Motor neuron (in vitro differentiated cells): ENCODE data around the gene ARGFX. TPM values are rescaled to one million over a fixed set of nuclear protein-coding genes. Genes with fewer than 3 reads are reported as not detected.

Experiments
- ATAC-seq, 8 experiments: fragments of 200-7000 bp; cut with Tn5 transposase; replicated peaks in 6 of 8; 2 replicates each; pipeline ENCODE4 v1.8.0; 2021; ENCODE audit warnings: mild to moderate bottlenecking in 8 of 8, moderate library complexity in 8 of 8
- H3K27ac ChIP-seq, 2 donors: fragments of 250-450 bp; sonication (Bioruptor Pico); 2 replicates each; pipeline ENCODE4 v1.9.0; 2021; ENCODE audit warnings: antibody characterized with exemption in 2 of 2, mild to moderate bottlenecking in 2 of 2, moderate library complexity in 1 of 2
- H3K4me1 ChIP-seq, 2 donors: fragments of 250-450 bp; sonication (Bioruptor Pico); replicated peaks in 1 of 2; 2 replicates each; pipeline ENCODE4 v1.6.1; 2021; ENCODE audit warnings: antibody characterized with exemption in 2 of 2, mild to moderate bottlenecking in 2 of 2, moderate library complexity in 1 of 2
- H3K4me3 ChIP-seq, 5 donors: fragments of 250-450 bp; sonication (Bioruptor Pico); 2 replicates each; pipeline ENCODE4 v1.9.0; 2021; ENCODE audit warnings: antibody characterized with exemption in 5 of 5, mild to moderate bottlenecking in 5 of 5, moderate library complexity in 4 of 5
- WGBS, 10 experiments: fragments of 450-650 bp; shearing (Covaris generic); methylation state at CpG; one replicate each; pipeline ENCODE4 v1.0.0; 2022; 5-methylcytosine and 5-hydroxymethylcytosine counted together
- in situ Hi-C, 9 experiments: fragments of 400-800 bp; cut with MboI; loops; one replicate each; pipeline ENCODE4 v1.15.0; 2021; ENCODE audit warnings: low sequenced_read_pairs in 9 of 9, low pct_unique_long_range_greater_than_20kb in 2 of 9; ENCODE audit not compliant: unreplicated experiment in 9 of 9
- total RNA-seq, 8 experiments: library from RNA; unstranded; fragments of 300-600 nt; gene quantifications; 2 replicates each; pipeline versions ENCODE4 v1.2.3 to v1.2.4, GENCODE V29; 2022

The ARGFX gene
- total RNA-seq, result not detected

DNA sequence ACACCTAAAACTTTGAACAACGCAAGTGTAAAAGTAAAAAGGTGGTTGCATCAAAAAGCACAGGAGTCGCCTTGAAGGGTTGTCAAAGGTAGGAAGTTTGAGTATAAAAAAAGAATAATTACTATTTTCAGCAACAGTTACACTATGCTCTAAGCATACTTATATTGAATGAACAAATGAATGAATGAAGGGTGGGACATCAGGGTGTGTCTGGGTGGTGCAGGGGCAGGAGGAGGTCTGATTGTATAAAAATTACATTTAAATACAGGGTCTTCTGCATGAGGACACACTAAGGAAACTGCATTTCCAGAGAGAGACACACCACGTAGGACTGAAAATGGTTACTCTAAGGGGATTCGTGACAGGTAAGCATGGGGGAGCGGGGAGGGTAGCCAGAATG lies at the start of gene ARGFX:
Gene ARGFX, plus strand, starts transcription at position 301 of the 400 bp plus-strand sequence. CDS start 2,765 bp downstream, outside the sequence.
- 49 to 94% (median 74%) methylated on average over 2 to 4 of the region's 5 CpGs; no CpG with 5 or more reads in 4 of the 10 experiments for WGBS, 10 experiments
- ATAC-seq, result no peak
- Histone ChIP-seq H3K27ac (no peak within 1 kb of the TSS), H3K4me1 (no peaks in the 10 kb centered on the region), H3K4me3 (no peak within 1 kb of the TSS)
- in situ Hi-C loops, result loop anchor here in 1 of 9 experiments (25.0 kb wide), 1 partner anchor 695 kb away; no protein-coding TSS in a partner anchor

- Histone ChIP-seq H3K27ac (no peak overlapping the region), H3K4me3 (no peak overlapping the region), H3K4me1 (no peaks in the 10 kb centered on the region)
- ATAC-seq, result peak in 1 of 8 experiments; percentile 91
- 2 to 100% (median 95%) methylated on average over 2 to 5 of the region's 5 CpGs; no CpG with 5 or more reads in 1 of the 10 experiments for WGBS, 10 experiments
- in situ Hi-C loops, result no loop called here
These were observed 49.6 kb upstream of the ARGFX start for GRCh38 chr3:121517953-121518655.

- Histone ChIP-seq H3K27ac (no peak overlapping the region), H3K4me1 (no peaks in the 10 kb centered on the region), H3K4me3 (no peak overlapping the region)
- in situ Hi-C loops, result no loop called here
- WGBS, 10 experiments, result 89 to 100% (median 100%) methylated on average over 1 to 3 of the region's 3 CpGs; no CpG with 5 or more reads in 1 of the 10 experiments
- no peak for ATAC-seq
These were observed 47.2 kb upstream of the ARGFX start for GRCh38 chr3:121520510-121520909.

DNA sequence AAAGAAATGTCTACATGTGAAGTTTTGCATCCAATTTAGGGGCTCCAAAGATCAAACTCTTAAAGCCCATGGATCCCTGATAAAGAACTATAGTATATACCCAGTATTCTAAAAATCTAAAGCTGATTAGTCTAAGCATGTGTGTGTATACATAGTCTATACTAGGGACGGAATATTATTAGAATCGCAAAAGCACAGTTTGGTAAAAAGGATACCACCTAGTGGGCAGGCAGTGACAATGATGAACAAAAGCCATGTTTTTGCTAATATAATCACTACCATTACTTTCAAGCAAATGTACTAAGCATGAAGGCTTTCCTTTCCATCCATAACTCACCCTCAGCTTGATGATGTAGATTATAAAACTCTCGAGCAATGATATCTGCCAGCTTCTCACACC lies 38.4 kb upstream of the ARGFX start:
- no peak overlapping the region for H3K27ac ChIP-seq
- WGBS, 10 experiments, result 38 to 100% (median 87%) methylated on average over 1 to 3 of the region's 3 CpGs; no CpG with 5 or more reads in 1 of the 10 experiments
- H3K4me1 ChIP-seq, result no peaks in the 10 kb centered on the region
- ATAC-seq, result peak in 4 of 8 experiments; percentile 31 to 44 (median 39)
- no peak overlapping the region for H3K4me3 ChIP-seq
- in situ Hi-C loops, result no loop called here

GRCh38 chr3:121531269-121531668 lies 36.5 kb upstream of the ARGFX start:
- H3K4me3 ChIP-seq, result no peak overlapping the region
- no peak for ATAC-seq
- no peaks in the 10 kb centered on the region for H3K4me1 ChIP-seq
- in situ Hi-C loops, result no loop called here
- H3K27ac ChIP-seq, result no peak overlapping the region

DNA sequence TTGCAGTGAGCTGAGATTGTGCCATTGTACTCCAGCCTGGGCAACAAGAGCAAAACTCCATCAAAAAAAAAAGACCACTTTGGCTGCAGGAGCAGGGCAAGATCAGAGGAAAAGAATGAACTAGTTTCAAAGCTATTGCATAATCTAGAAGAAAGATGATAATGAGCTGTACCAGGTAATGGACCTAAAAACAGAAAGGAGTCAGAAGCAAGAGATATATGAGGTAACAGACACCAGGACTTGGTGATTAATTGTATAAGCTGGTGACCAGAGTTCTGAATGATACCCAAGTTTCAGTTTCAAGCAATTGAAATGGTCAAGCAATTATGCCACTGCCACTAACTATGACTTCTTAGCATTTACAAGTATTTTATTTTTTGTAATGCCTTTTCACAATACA lies 24.8 kb upstream of the ARGFX start:
- H3K27ac ChIP-seq, result no peak overlapping the region
- H3K4me3 ChIP-seq, result no peak overlapping the region
- in situ Hi-C loops, result no loop called here
- ATAC-seq, result no peak
- no peaks in the 10 kb centered on the region for H3K4me1 ChIP-seq

DNA sequence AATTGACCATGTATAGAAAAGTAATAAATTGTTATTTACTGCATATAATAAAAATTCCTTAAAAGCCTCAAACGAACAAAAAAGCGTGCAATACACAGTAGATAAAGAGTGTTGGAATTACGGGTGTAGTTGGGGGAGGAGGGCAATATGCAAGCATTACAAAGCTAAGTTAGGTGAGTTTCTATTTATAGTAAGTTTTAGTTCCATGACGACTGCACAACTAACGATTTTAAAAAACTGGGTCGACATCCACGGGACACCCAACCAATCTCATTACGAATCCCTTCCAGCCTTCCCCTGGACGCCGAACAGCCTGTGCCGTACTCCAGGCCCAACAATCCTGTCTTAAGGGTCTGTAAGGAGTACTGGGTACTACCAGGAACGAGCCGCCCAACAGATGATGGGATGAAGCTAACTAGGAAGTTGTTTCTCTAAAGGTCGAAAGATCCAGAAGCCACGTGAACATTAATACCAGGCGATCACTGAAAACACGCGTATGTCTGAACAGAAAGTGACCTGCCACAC lies 22.6 kb upstream of the ARGFX start:
- Histone ChIP-seq H3K4me3 (peak overlapping the region; percentile 43 to 52 (median 49)), H3K4me1 (no peaks in the 10 kb centered on the region), H3K27ac (no peak overlapping the region)
- ATAC-seq, result peak in 1 of 8 experiments; percentile 8
- in situ Hi-C loops, result no loop called here
- whole genome bisulfite sequencing, 10 experiments, result 0 to 8% (median 2%) methylated on average over 1 to 14 of the region's 18 CpGs

DNA sequence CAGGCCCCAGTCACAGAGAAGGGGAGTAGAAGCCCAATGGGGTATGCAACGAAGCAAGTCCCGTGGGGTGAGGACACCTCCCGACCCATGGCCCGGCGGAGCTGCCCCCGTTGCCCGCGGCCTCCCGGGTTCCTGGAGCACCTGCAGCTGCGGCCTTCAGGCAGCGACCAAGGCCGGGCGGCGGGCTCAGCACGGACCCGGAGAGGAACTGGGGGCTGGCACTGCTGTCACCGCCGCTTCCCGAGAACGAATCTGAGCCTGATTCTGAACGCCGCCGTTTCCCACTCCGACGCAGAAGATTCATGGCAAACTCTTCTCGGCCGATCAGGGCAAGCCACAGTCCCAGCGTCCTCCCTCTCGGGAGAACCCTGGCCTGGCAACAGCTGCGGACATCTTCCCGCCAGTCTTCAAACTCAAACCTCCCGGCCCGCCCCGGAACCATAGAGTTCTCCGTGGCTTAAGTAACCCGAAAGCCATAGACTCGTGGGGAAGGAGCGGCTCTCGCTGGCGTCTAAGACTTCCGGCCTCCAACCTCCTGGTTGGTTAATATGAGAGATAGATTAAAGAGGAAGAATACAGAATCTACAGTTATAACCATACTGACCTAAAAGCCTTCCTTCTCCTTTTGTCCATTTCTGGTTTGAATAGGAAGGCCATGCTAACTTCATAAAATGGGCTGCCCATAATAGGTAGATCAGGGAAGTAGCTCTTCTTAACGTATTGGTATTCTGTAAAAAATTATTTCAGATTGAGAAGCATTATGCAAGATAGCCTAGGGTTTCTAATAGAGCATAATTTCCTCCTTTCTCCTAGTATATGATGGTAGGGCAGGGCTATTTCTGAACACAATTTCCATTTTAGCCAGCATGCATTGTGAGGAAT lies 21.9 kb upstream of the ARGFX start, which contains the start of gene POLQ:
Gene POLQ, minus strand, starts transcription at position 415 of the 882 bp plus-strand sequence. Its CDS starts 111 bp downstream, at position 304.
- Histone ChIP-seq H3K4me1 (no peaks in the 10 kb centered on the region), H3K4me3 (peak within 1 kb of the TSS; percentile 43 to 52 (median 49)), H3K27ac (peak within 1 kb of the TSS; percentile 8 to 40)
- peak; percentile 97 to 100 (median 99) for ATAC-seq
- WGBS, 10 experiments, result 0 to 14% (median 1%) methylated on average over 1 to 18 of the region's 42 CpGs; no CpG with 5 or more reads in 1 of the 10 experiments
- in situ Hi-C loops, result no loop called here

- no peaks in the 10 kb centered on the region for H3K4me1 ChIP-seq
- H3K27ac ChIP-seq, result no peak overlapping the region
- in situ Hi-C loops, result loop anchor here in 1 of 9 experiments (25.0 kb wide), 1 partner anchor 710 kb away; no protein-coding TSS in a partner anchor
- H3K4me3 ChIP-seq, result no peak overlapping the region
- no peak for ATAC-seq
- 6 to 83% (median 77%) methylated on average over 2 to 4 of the region's 4 CpGs; no CpG with 5 or more reads in 3 of the 10 experiments for WGBS, 10 experiments
These were observed 15.4 kb upstream of the ARGFX start for GRCh38 chr3:121552379-121552778.

- in situ Hi-C loops, result loop anchor here in 1 of 9 experiments (25.0 kb wide), 1 partner anchor 710 kb away; no protein-coding TSS in a partner anchor
- WGBS, 10 experiments, result 35 to 100% (median 65%) methylated on average over 1 to 3 of the region's 3 CpGs; no CpG with 5 or more reads in 2 of the 10 experiments
- Histone ChIP-seq H3K4me3 (no peak overlapping the region), H3K4me1 (no peaks in the 10 kb centered on the region), H3K27ac (no peak overlapping the region)
- ATAC-seq, result no peak
These were observed 15.0 kb upstream of the ARGFX start for GRCh38 chr3:121552797-121553196.

- in situ Hi-C loops, result loop anchor here in 1 of 9 experiments (25.0 kb wide), 1 partner anchor 705 kb away; no protein-coding TSS in a partner anchor
- Histone ChIP-seq H3K4me1 (no peaks in the 10 kb centered on the region), H3K4me3 (no peak overlapping the region), H3K27ac (no peak overlapping the region)
- 0 to 93% (median 75%) methylated on average over 1 to 5 of the region's 5 CpGs; no CpG with 5 or more reads in 3 of the 10 experiments for WGBS, 10 experiments
- ATAC-seq, result no peak
These were observed 10.3 kb upstream of the ARGFX start for GRCh38 chr3:121557426-121557934.

- H3K4me3 ChIP-seq, result no peak overlapping the region
- ATAC-seq, result no peak
- in situ Hi-C loops, result loop anchor here in 1 of 9 experiments (25.0 kb wide), 1 partner anchor 700 kb away; no protein-coding TSS in a partner anchor
- no peaks in the 10 kb centered on the region for H3K4me1 ChIP-seq
- H3K27ac ChIP-seq, result no peak overlapping the region
These were observed 5.6 kb upstream of the ARGFX start for GRCh38 chr3:121562148-121562547.
